ENCODE results near the gene NCS1. TPM values are rescaled to one million over a fixed set of nuclear protein-coding genes. Genes with fewer than 3 reads are reported as not detected.

The NCS1 gene
- total and polyA plus RNA-seq, 9 of the 15 experiments (the other 6 are each of a cell fraction or from before 2014, with no cell fraction given) = 0.28 to 27.0 (median 9.6) TPM

GRCh38 chr9:130191749-130192120 lies 19.5 kb downstream of the NCS1 start (continued):
- TF ChIP-seq SMARCA4 (IDR thresholded peaks at IDR 0.05) (no peak), YBX1 (IDR thresholded peaks at IDR 0.05) (no peak), HNRNPK (IDR thresholded peaks at IDR 0.05; ENCODE audit: low read depth, low read length, poor library complexity, severe bottlenecking) (no peak), ARID2 (IDR thresholded peaks at IDR 0.05) (no peak), ETS2 (tag; IDR thresholded peaks at IDR 0.05; ENCODE audit: borderline replicate concordance, poor library complexity, severe bottlenecking) (no peak), HDAC8 (tag; IDR thresholded peaks at IDR 0.05) (no peak), HMGN3 (IDR thresholded peaks at IDR 0.05; ENCODE audit: borderline replicate concordance, extremely low read depth, insufficient read length, low read depth, low read length) (no peak), BRD9 (IDR thresholded peaks at IDR 0.05; ENCODE audit: low read depth, partially characterized antibody) (no peak)
- TF ChIP-seq, protein P1, sequence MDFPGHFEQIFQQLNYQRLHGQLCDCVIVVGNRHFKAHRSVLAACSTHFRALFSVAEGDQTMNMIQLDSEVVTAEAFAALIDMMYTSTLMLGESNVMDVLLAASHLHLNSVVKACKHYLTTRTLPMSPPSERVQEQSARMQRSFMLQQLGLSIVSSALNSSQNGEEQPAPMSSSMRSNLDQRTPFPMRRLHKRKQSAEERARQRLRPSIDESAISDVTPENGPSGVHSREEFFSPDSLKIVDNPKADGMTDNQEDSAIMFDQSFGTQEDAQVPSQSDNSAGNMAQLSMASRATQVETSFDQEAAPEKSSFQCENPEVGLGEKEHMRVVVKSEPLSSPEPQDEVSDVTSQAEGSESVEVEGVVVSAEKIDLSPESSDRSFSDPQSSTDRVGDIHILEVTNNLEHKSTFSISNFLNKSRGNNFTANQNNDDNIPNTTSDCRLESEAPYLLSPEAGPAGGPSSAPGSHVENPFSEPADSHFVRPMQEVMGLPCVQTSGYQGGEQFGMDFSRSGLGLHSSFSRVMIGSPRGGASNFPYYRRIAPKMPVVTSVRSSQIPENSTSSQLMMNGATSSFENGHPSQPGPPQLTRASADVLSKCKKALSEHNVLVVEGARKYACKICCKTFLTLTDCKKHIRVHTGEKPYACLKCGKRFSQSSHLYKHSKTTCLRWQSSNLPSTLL (IDR thresholded peaks at IDR 0.05) = no peak

- no peak overlapping the region for H2AFZ ChIP-seq (ENCODE audit: low read depth, low read length)
- intact Hi-C loops (cut with micrococcal nuclease) (no loop called here), in situ Hi-C loops (cut with MboI) (no loop called here)
- H3K9ac ChIP-seq (ENCODE audit: insufficient read depth in 1 of 2, low read depth in 2 of 2, low read length in 2 of 2) = peak overlapping the region in 1 of 2 experiments; percentile 70; a peak in 2 of 4 replicates
- H3K4me2 ChIP-seq (ENCODE audit: insufficient read depth, low read length) = no peak overlapping the region
- CTCF ChIA-PET (ENCODE audit: low intra/inter-chr PET ratio) = no interaction called here
- no peak for ATAC-seq
- H3K4me3 ChIP-seq = no peak overlapping the region
- BruUV-seq (replicated peaks) = no TSS peak
- no peaks in the 10 kb centered on the region for H3K9me1 ChIP-seq (ENCODE audit: control insufficient read depth, insufficient read depth, low read length)
- DNase-seq (ENCODE audit: extremely low read depth in 1 of 4, low spot score in 3 of 4) = no peak
- POLR2A ChIA-PET = interaction anchor here (0.7 kb wide), 1 partner anchor 282 kb away, joined by 3 read pairs; no protein-coding TSS in a partner anchor
- H3K27ac ChIP-seq (ENCODE audit: extremely low read depth, low read depth, low read length) = no peak overlapping the region
- H3K4me1 ChIP-seq (replicated peaks in 1 of 2; ENCODE audit: control insufficient read depth in 2 of 2, insufficient read depth in 2 of 2, low read length in 2 of 2) = peaks cover 20 to 79% of the 10 kb centered on the region in 2 experiments
- FAIRE-seq = no peak
- no peaks in the 10 kb centered on the region for H3K27me3 ChIP-seq (ENCODE audit: control insufficient read depth in 2 of 2, insufficient read depth in 2 of 2, low read length in 2 of 2)
- H3K9me3 ChIP-seq (replicated peaks; ENCODE audit: control insufficient read depth, insufficient read depth, low read depth, low read length) = no peaks in the 10 kb centered on the region
- peaks cover 12% of the 10 kb centered on the region for H3K79me2 ChIP-seq (ENCODE audit: control insufficient read depth, insufficient read depth, low read length)
- peaks cover 24% of the 10 kb centered on the region for H4K20me1 ChIP-seq (replicated peaks; ENCODE audit: control insufficient read depth, insufficient read depth, low read length)
- 63% methylated on average over 16 of the region's 16 CpGs for WGBS (ENCODE audit: insufficient coverage, low coverage, missing lambda C conversion rate)
- no peaks in the 10 kb centered on the region for H3K36me3 ChIP-seq (ENCODE audit: control insufficient read depth, insufficient read depth, low read length)
- TF ChIP-seq, protein P2, sequence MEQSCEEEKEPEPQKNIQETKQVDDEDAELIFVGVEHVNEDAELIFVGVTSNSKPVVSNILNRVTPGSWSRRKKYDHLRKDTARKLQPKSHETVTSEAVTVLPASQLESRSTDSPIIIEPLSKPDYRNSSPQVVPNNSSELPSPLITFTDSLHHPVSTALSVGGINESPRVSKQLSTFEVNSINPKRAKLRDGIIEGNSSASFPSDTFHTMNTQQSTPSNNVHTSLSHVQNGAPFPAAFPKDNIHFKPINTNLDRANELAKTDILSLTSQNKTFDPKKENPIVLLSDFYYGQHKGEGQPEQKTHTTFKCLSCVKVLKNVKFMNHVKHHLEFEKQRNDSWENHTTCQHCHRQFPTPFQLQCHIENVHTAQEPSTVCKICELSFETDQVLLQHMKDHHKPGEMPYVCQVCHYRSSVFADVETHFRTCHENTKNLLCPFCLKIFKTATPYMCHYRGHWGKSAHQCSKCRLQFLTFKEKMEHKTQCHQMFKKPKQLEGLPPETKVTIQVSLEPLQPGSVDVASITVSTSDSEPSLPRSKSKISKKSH (CRISPR knock-in tag; IDR thresholded peaks at IDR 0.05) = no peak
- TF ChIP-seq PHF8 (IDR thresholded peaks at IDR 0.05; ENCODE audit: borderline replicate concordance, low read length) (no peak), POLR2AphosphoS5 (IDR thresholded peaks at IDR 0.05; ENCODE audit: control insufficient read depth, insufficient read depth, low read depth, low read length) (no peak), RB1 (IDR thresholded peaks at IDR 0.05; ENCODE audit: low read depth) (no peak), ZC3H8 (IDR thresholded peaks at IDR 0.05) (no peak), TGIF2 (CRISPR knock-in tag; IDR thresholded peaks at IDR 0.05) (no peak), BDP1 (IDR thresholded peaks at IDR 0.05; ENCODE audit: insufficient read depth, insufficient read length) (no peak)
- TF ChIP-seq, protein P3, sequence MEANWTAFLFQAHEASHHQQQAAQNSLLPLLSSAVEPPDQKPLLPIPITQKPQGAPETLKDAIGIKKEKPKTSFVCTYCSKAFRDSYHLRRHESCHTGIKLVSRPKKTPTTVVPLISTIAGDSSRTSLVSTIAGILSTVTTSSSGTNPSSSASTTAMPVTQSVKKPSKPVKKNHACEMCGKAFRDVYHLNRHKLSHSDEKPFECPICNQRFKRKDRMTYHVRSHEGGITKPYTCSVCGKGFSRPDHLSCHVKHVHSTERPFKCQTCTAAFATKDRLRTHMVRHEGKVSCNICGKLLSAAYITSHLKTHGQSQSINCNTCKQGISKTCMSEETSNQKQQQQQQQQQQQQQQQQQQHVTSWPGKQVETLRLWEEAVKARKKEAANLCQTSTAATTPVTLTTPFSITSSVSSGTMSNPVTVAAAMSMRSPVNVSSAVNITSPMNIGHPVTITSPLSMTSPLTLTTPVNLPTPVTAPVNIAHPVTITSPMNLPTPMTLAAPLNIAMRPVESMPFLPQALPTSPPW (CRISPR knock-in tag; IDR thresholded peaks at IDR 0.05) = no peak
These were observed 20.3 kb downstream of the NCS1 start for GRCh38 chr9:130192382-130192999.

All from K562 (cell line).